Activated CD4-positive, alpha-beta T cell treated with anti-CD3 and anti-CD28 coated beads, Interleukin-2, amount 10 ng/mL, durations not matched to agents 24 days and 14 days (primary cell): ENCODE data around the gene LRRC3. TPM values are rescaled to one million over a fixed set of nuclear protein-coding genes. Genes with fewer than 3 reads are reported as not detected.

ENCODE experiments used
- DNase-seq: peaks from one replicate; pipeline ENCODE4 v3.0.0; 2022
- H3K27ac Mint-ChIP-seq: one replicate; pipeline ENCODE4 v1.8.0; 2022; ENCODE audit warnings: mild to moderate bottlenecking, mixed read lengths
- H3K27me3 Mint-ChIP-seq: one replicate; pipeline ENCODE4 v1.8.0; 2022; ENCODE audit warnings: mixed read lengths
- H3K36me3 Mint-ChIP-seq: one replicate; pipeline ENCODE4 v1.8.0; 2022; ENCODE audit warnings: low read depth, mild to moderate bottlenecking, mixed read lengths
- H3K4me1 Mint-ChIP-seq: one replicate; pipeline ENCODE4 v1.8.0; 2021; ENCODE audit warnings: mixed read lengths
- H3K4me3 Mint-ChIP-seq: one replicate; pipeline ENCODE4 v1.8.0; 2022; ENCODE audit warnings: mild to moderate bottlenecking, moderate library complexity, mixed read lengths
- H3K9me3 Mint-ChIP-seq: one replicate; pipeline ENCODE4 v1.8.0; 2021; ENCODE audit warnings: mixed read lengths
- intact Hi-C: fragments of 100-400 bp; cut with micrococcal nuclease; formaldehyde crosslinking; loops from one replicate; pipeline ENCODE4 v1.15.1; 2023
- total RNA-seq: library from RNA; stranded (reverse); gene quantifications from 2 replicates; pipeline ENCODE4 v1.2.3, GENCODE V29; 2022

Gene LRRC3
- total RNA-seq, 1 donor from 2014 or later, result 2.3 TPM

GRCh38 chr21:44418876-44419230 lies 36.5 kb upstream of the LRRC3 start:
- no peaks in the 10 kb centered on the region for H3K4me1 Mint-ChIP-seq
- H3K9me3 Mint-ChIP-seq, result peaks cover 8% of the 10 kb centered on the region
- intact Hi-C loops, result no loop called here
- H3K36me3 Mint-ChIP-seq, result peaks cover 31% of the 10 kb centered on the region
- DNase-seq, result no peak
- H3K27ac Mint-ChIP-seq, result no peak overlapping the region
- no peaks in the 10 kb centered on the region for H3K27me3 Mint-ChIP-seq
- no peak overlapping the region for H3K4me3 Mint-ChIP-seq

- Mint-ChIP-seq H3K4me1 (no peaks in the 10 kb centered on the region), H3K4me3 (no peak overlapping the region), H3K36me3 (peaks cover 31% of the 10 kb centered on the region), H3K27me3 (no peaks in the 10 kb centered on the region), H3K27ac (no peak overlapping the region), H3K9me3 (peaks cover 8% of the 10 kb centered on the region)
- no peak for DNase-seq
- intact Hi-C loops, result no loop called here
Observed at GRCh38 chr21:44419679-44420078, 35.6 kb upstream of the LRRC3 start.

GRCh38 chr21:44420416-44421205 lies 34.7 kb upstream of the LRRC3 start:
- Mint-ChIP-seq H3K4me3 (no peak overlapping the region), H3K9me3 (peaks cover 8% of the 10 kb centered on the region), H3K4me1 (no peaks in the 10 kb centered on the region), H3K36me3 (peaks cover 27% of the 10 kb centered on the region), H3K27ac (no peak overlapping the region), H3K27me3 (no peaks in the 10 kb centered on the region)
- DNase-seq, result no peak
- intact Hi-C loops, result no loop called here

- no peaks in the 10 kb centered on the region for H3K27me3 Mint-ChIP-seq
- intact Hi-C loops, result no loop called here
- no peak overlapping the region for H3K27ac Mint-ChIP-seq
- no peak for DNase-seq
- no peak overlapping the region for H3K4me3 Mint-ChIP-seq
- H3K4me1 Mint-ChIP-seq, result no peaks in the 10 kb centered on the region
- H3K36me3 Mint-ChIP-seq, result peaks cover 25% of the 10 kb centered on the region
- H3K9me3 Mint-ChIP-seq, result peaks cover 8% of the 10 kb centered on the region
Observed at GRCh38 chr21:44421901-44422840, 33.1 kb upstream of the LRRC3 start.

GRCh38 chr21:44423312-44423821 lies 31.9 kb upstream of the LRRC3 start:
- H3K36me3 Mint-ChIP-seq, result peaks cover 23% of the 10 kb centered on the region
- no peak overlapping the region for H3K4me3 Mint-ChIP-seq
- peaks cover 8% of the 10 kb centered on the region for H3K9me3 Mint-ChIP-seq
- H3K4me1 Mint-ChIP-seq, result peaks cover 2% of the 10 kb centered on the region
- H3K27me3 Mint-ChIP-seq, result no peaks in the 10 kb centered on the region
- DNase-seq, result no peak
- no peak overlapping the region for H3K27ac Mint-ChIP-seq
- intact Hi-C loops, result no loop called here

- intact Hi-C loops, result no loop called here
- Mint-ChIP-seq H3K9me3 (peaks cover 11% of the 10 kb centered on the region), H3K27ac (no peak overlapping the region), H3K4me1 (peaks cover 2% of the 10 kb centered on the region), H3K27me3 (no peaks in the 10 kb centered on the region), H3K4me3 (no peak overlapping the region), H3K36me3 (peaks cover 20% of the 10 kb centered on the region)
- DNase-seq, result no peak
Observed at GRCh38 chr21:44423941-44424607, 31.2 kb upstream of the LRRC3 start.

- Mint-ChIP-seq H3K27ac (no peak overlapping the region), H3K4me3 (no peak overlapping the region), H3K4me1 (peaks cover 2% of the 10 kb centered on the region), H3K9me3 (peaks cover 6% of the 10 kb centered on the region), H3K36me3 (peaks cover 13% of the 10 kb centered on the region), H3K27me3 (no peaks in the 10 kb centered on the region)
- intact Hi-C loops, result no loop called here
- no peak for DNase-seq
Observed at GRCh38 chr21:44424608-44425306, 30.6 kb upstream of the LRRC3 start.

GRCh38 chr21:44425307-44425894 lies 29.9 kb upstream of the LRRC3 start:
- no peak for DNase-seq
- Mint-ChIP-seq H3K4me1 (peaks cover 2% of the 10 kb centered on the region), H3K4me3 (no peak overlapping the region), H3K27me3 (no peaks in the 10 kb centered on the region), H3K9me3 (peaks cover 9% of the 10 kb centered on the region), H3K27ac (no peak overlapping the region), H3K36me3 (peaks cover 10% of the 10 kb centered on the region)
- intact Hi-C loops, result no loop called here

GRCh38 chr21:44425895-44426662 lies 29.2 kb upstream of the LRRC3 start:
- intact Hi-C loops, result no loop called here
- no peaks in the 10 kb centered on the region for H3K27me3 Mint-ChIP-seq
- peak overlapping the region; percentile 28 for H3K4me3 Mint-ChIP-seq
- DNase-seq, result no peak
- H3K36me3 Mint-ChIP-seq, result peaks cover 10% of the 10 kb centered on the region
- H3K4me1 Mint-ChIP-seq, result peaks cover 2% of the 10 kb centered on the region
- peaks cover 9% of the 10 kb centered on the region for H3K9me3 Mint-ChIP-seq
- no peak overlapping the region for H3K27ac Mint-ChIP-seq

GRCh38 chr21:44426663-44427191 lies 28.6 kb upstream of the LRRC3 start:
- DNase-seq, result no peak
- no peak overlapping the region for H3K27ac Mint-ChIP-seq
- no peak overlapping the region for H3K4me3 Mint-ChIP-seq
- intact Hi-C loops, result no loop called here
- peaks cover 12% of the 10 kb centered on the region for H3K36me3 Mint-ChIP-seq
- H3K4me1 Mint-ChIP-seq, result peaks cover 2% of the 10 kb centered on the region
- no peaks in the 10 kb centered on the region for H3K27me3 Mint-ChIP-seq
- peaks cover 10% of the 10 kb centered on the region for H3K9me3 Mint-ChIP-seq

GRCh38 chr21:44427241-44428120 lies 27.8 kb upstream of the LRRC3 start:
- Mint-ChIP-seq H3K27ac (no peak overlapping the region), H3K36me3 (peaks cover 16% of the 10 kb centered on the region), H3K27me3 (no peaks in the 10 kb centered on the region), H3K4me3 (no peak overlapping the region), H3K4me1 (peaks cover 2% of the 10 kb centered on the region), H3K9me3 (peaks cover 12% of the 10 kb centered on the region)
- intact Hi-C loops, result loop anchor here (1.0 kb wide), 1 partner anchor 28 kb away; the partner anchor contains the start of gene LRRC3
- DNase-seq, result no peak
